C4-2B (cell line): ENCODE results near the gene CTSE.

Source experiments
- CTCF ChIP-seq: fragments of 450-650 bp; conservative IDR thresholded peaks from 2 replicates; pipeline ENCODE4 v1.5.1; 2017; ENCODE audit warnings: mild to moderate bottlenecking
- ZFX ChIP-seq: fragments of 450-650 bp; IDR thresholded peaks from 2 replicates; pipeline ENCODE4 v1.6.1; 2017

DNA sequence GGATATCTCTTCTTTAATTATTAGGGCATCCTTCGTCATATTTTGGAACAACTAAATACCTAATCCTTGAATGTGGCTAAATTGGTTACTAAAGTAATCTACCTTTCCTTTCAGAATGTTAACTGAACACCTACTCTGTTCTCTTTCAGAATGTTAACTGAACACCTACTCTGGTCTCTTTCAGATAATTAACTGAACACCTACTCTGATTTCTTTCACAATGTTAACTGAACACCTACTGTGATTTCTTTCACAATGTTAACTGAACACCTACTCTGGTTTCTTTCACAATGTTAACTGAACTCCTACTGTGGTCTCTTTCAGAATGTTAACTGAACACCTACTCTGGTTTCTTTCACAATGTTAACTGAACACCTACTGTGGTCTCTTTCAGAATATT lies 42.4 kb downstream of the CTSE start:
- TF ChIP-seq CTCF (no peak), ZFX (no peak)
